ENCODE results near the gene ITPR1.

ITPR1 gene

GRCh38 chr3:4525560-4526223 is 32.5 kb downstream of the ITPR1 start:
- H3K36me3 Mint-ChIP-seq = peaks cover 47 to 59% of the 10 kb centered on the region in 2 donors
- peak overlapping the region; percentile 37 for H3K27ac Mint-ChIP-seq
- H3K9me3 Mint-ChIP-seq = no peaks in the 10 kb centered on the region
- H3K4me3 Mint-ChIP-seq = no peak overlapping the region
- H3K27me3 Mint-ChIP-seq = no peaks in the 10 kb centered on the region
- ATAC-seq (replicated peaks) = no peak
- peaks cover 46 to 83% of the 10 kb centered on the region in 2 donors for H3K4me1 Mint-ChIP-seq
- no peak for DNase-seq

DNA sequence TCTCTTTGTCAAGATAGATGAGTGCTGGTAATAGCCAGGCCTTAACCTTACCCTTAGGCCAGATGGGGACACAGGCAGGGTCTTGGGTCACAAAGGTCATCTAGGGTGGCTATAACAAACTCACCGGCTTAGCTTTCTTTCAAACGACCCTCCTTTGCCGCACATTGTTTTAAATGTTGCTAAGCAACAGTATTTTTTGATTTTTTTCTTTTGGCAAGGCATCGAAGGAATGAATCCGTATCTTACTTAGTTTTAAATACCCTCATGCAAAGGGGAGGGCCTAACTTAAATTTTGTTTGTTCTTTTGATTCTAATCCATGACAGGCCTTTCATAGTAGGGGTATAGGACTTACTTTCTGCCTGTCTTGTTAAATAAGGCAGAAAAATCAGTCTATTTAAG is 35.2 kb downstream of the ITPR1 start:
- ATAC-seq (replicated peaks) (no peak), DNase-seq (no peak)
- H3K27ac Mint-ChIP-seq = no peak overlapping the region
- H3K27me3 Mint-ChIP-seq = no peaks in the 10 kb centered on the region
- H3K4me3 Mint-ChIP-seq = no peak overlapping the region
- peaks cover 37 to 51% of the 10 kb centered on the region in 2 donors for H3K36me3 Mint-ChIP-seq
- no peaks in the 10 kb centered on the region for H3K9me3 Mint-ChIP-seq
- peaks cover 64 to 97% of the 10 kb centered on the region in 2 donors for H3K4me1 Mint-ChIP-seq

GRCh38 chr3:4528819-4529600 is 35.9 kb downstream of the ITPR1 start:
- DNase-seq (no peak), ATAC-seq (replicated peaks) (no peak)
- Mint-ChIP-seq H3K9me3 (no peaks in the 10 kb centered on the region), H3K27me3 (no peaks in the 10 kb centered on the region), H3K27ac (no peak overlapping the region), H3K4me3 (no peak overlapping the region), H3K4me1 (peaks cover 64 to 97% of the 10 kb centered on the region in 2 donors), H3K36me3 (peaks cover 33 to 44% of the 10 kb centered on the region in 2 donors)

DNA sequence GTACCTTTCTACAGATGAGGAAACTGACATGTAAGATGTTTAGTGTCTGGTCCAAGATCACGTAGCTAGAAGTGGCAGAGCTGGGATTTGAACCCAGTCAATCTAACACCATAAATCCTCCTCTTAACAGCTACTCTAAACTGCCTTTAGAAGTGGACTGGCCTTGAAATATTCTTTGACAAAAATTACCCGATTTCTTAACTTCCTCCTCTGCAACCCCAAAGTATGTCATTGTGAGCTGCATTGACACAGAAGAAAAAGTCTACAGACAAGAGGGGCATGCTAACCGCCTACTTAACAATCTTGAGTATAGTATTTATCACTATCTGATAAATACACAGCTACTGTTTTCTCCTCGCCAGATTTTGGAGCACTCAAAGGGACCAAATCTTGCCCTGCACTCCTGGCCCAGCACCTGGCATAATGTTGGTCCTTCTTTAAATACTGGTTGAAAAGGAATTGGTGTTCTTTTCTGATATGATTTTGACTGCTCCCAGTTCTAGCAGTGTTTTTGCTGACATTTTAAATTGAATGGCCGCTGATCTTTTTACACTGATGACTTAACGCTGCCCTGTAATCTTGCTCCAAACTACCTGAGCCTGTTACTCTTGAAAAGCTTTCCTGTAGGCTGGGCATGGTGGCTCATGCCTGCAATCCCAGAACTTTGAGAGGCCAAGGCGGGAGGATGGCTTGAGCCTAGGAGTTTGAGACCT is 36.9 kb downstream of the ITPR1 start:
- ATAC-seq (replicated peaks) (peak; percentile 44 to 50), DNase-seq (no peak)
- Mint-ChIP-seq H3K4me3 (no peak overlapping the region), H3K27me3 (no peaks in the 10 kb centered on the region), H3K9me3 (no peaks in the 10 kb centered on the region), H3K27ac (peak overlapping the region; percentile 66), H3K4me1 (peaks cover 62 to 96% of the 10 kb centered on the region in 2 donors), H3K36me3 (peaks cover 32 to 43% of the 10 kb centered on the region in 2 donors)

DNA sequence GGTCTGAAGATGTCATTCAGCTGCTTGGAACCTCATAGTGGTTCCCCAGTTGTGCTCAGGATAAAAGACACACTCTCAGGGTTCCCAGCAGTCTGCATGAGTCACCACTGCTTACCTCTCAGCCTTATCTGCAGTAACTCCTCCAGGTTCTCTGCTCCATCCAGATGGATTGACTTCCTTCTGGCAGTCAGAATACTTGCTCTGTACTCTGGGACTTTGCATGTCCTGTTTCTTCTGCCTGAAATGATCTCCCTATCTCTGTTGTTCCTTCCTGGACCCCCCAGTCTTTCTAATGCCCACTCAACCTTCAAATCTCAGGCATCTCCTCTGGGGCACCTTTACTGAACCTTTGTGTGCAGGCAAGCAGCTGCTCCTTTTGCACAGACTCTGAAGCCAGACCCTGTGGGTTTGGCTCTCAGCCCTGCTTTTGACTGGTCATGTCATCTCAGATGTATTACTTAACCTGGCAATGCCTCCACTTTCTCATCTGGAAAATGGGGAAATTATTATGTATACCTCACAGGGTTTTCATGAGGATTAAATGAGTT is 38.4 kb downstream of the ITPR1 start:
- Mint-ChIP-seq H3K9me3 (no peaks in the 10 kb centered on the region), H3K27ac (no peak overlapping the region), H3K4me1 (peaks cover 54 to 92% of the 10 kb centered on the region in 2 donors), H3K27me3 (no peaks in the 10 kb centered on the region), H3K4me3 (no peak overlapping the region), H3K36me3 (peaks cover 33 to 40% of the 10 kb centered on the region in 2 donors)
- DNase-seq (no peak), ATAC-seq (replicated peaks) (peak; percentile 34 to 38)

- ATAC-seq (replicated peaks) = no peak
Measured at GRCh38 chr3:4532535-4533112, 39.5 kb downstream of the ITPR1 start.

GRCh38 chr3:4533489-4534443 is 40.6 kb downstream of the ITPR1 start:
- Mint-ChIP-seq H3K4me1 (peaks cover 52 to 84% of the 10 kb centered on the region in 2 donors), H3K9me3 (peaks cover 13% of the 10 kb centered on the region in 2 donors), H3K4me3 (peak overlapping the region; percentile 25 to 52), H3K27me3 (no peaks in the 10 kb centered on the region), H3K36me3 (peaks cover 41 to 51% of the 10 kb centered on the region in 2 donors), H3K27ac (peak overlapping the region; percentile 87)
- no peak for ATAC-seq (replicated peaks)
- no peak for DNase-seq

More at GRCh38 chr3:4532535-4533112, 39.5 kb downstream of the ITPR1 start:
- DNase-seq = no peak
- Mint-ChIP-seq H3K9me3 (peaks cover 9% of the 10 kb centered on the region in 2 donors), H3K4me1 (peaks cover 54 to 88% of the 10 kb centered on the region in 2 donors), H3K36me3 (peaks cover 36 to 44% of the 10 kb centered on the region in 2 donors), H3K4me3 (no peak overlapping the region), H3K27ac (peak overlapping the region; percentile 73), H3K27me3 (no peaks in the 10 kb centered on the region)

DNA sequence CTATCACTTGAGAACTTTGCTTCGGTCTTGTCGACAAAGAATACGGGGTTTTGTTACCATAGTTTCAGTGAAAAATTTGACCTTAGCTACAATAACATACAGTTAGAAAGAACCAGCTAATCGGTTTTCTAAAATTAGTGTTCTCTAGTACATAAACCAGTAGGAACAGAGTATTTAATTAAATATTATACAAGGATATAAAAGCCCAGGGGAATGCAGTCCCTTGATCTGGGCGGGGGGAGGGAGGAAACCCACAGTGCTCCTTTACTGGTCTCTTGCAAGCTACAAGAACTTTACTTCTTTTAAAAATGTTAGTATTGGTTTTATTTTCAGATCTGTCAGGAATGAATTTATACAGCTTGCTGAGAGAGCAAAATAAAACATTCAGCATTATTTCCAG is 41.8 kb downstream of the ITPR1 start:
- Mint-ChIP-seq H3K4me1 (peaks cover 50 to 79% of the 10 kb centered on the region in 2 donors), H3K36me3 (peaks cover 47 to 57% of the 10 kb centered on the region in 2 donors), H3K27me3 (no peaks in the 10 kb centered on the region), H3K4me3 (no peak overlapping the region), H3K27ac (no peak overlapping the region), H3K9me3 (peaks cover 13 to 17% of the 10 kb centered on the region in 2 donors)
- DNase-seq = no peak
- ATAC-seq (replicated peaks) = no peak

- Mint-ChIP-seq H3K27ac (no peak overlapping the region), H3K4me3 (no peak overlapping the region), H3K27me3 (no peaks in the 10 kb centered on the region), H3K4me1 (peaks cover 41 to 65% of the 10 kb centered on the region in 2 donors), H3K9me3 (peaks cover 13 to 17% of the 10 kb centered on the region in 2 donors), H3K36me3 (peaks cover 39 to 46% of the 10 kb centered on the region in 2 donors)
- ATAC-seq (replicated peaks) = no peak
- DNase-seq = no peak
Measured at GRCh38 chr3:4536260-4536659, 43.1 kb downstream of the ITPR1 start.

DNA sequence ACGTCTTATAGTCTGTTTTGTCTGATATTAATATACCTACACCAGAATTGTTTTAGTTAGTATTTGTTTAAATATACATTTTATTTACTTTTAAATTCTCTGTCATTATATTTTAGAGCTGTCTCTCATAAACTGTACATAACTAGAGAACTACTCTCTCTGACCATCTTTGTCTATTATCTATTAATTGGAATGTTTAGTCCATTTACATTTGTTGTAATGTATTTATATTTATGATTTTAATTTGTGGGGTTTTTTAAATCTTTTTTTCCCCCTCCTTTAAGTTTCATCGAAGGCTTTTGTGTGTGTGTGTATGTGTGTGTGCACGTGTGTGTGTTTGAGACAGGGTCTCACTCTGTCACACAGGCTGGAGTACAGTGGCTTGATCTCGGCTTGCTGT is 47.1 kb downstream of the ITPR1 start:
- Mint-ChIP-seq H3K9me3 (peaks cover 13 to 17% of the 10 kb centered on the region in 2 donors), H3K36me3 (peaks cover 52 to 55% of the 10 kb centered on the region in 2 donors), H3K4me3 (no peak overlapping the region), H3K27me3 (no peaks in the 10 kb centered on the region), H3K4me1 (peaks cover 26 to 62% of the 10 kb centered on the region in 2 donors), H3K27ac (no peak overlapping the region)
- ATAC-seq (replicated peaks) (no peak), DNase-seq (no peak)

- Mint-ChIP-seq H3K4me1 (peaks cover 18 to 63% of the 10 kb centered on the region in 2 donors), H3K4me3 (peak overlapping the region in 1 of 2 donors; percentile 38), H3K36me3 (peaks cover 28 to 35% of the 10 kb centered on the region in 2 donors), H3K27me3 (no peaks in the 10 kb centered on the region), H3K27ac (no peak overlapping the region), H3K9me3 (peaks cover 3 to 7% of the 10 kb centered on the region in 2 donors)
- no peak for DNase-seq
- ATAC-seq (replicated peaks) = no peak
Measured at GRCh38 chr3:4543110-4543509, 50.0 kb downstream of the ITPR1 start.

GRCh38 chr3:4546346-4547178 is 53.4 kb downstream of the ITPR1 start:
- no peak for DNase-seq
- H3K4me1 Mint-ChIP-seq = peaks cover 25 to 80% of the 10 kb centered on the region in 2 donors

More at GRCh38 chr3:4546346-4547178, 53.4 kb downstream of the ITPR1 start:
- Mint-ChIP-seq H3K27me3 (no peaks in the 10 kb centered on the region), H3K9me3 (no peaks in the 10 kb centered on the region), H3K27ac (peak overlapping the region; percentile 20), H3K36me3 (peaks cover 29 to 38% of the 10 kb centered on the region in 2 donors), H3K4me3 (no peak overlapping the region)
- no peak for ATAC-seq (replicated peaks)
